RWPE1 (cell line): ENCODE results near the gene RETREG1.
"Not testable (repeated sequence)": the region's sequence is repeated elsewhere in the genome, so short reads cannot be mapped to it uniquely, and the experiment has no call there.

Experiments
- CTCF ChIA-PET: fragments of 350-600 bp; sonication (Branson Sonifier 250); formaldehyde crosslinking; extraction: SDS; loops from one replicate; lab custom pipeline; 2021; lab: Yijun Ruan, JAX
- POLR2A ChIA-PET: fragments of 400-600 bp; formaldehyde crosslinking; extraction: SDS; loops from one replicate; lab custom pipeline; 2020; ENCODE audit warnings: antibody characterized with exemption; ENCODE audit not compliant: low non-redundant PET; lab: Yijun Ruan, JAX
- DNase-seq: peaks from one replicate; pipeline ENCODE4 v3.0.0; 2012; ENCODE audit warnings: low spot score
- H3K27ac ChIP-seq: fragments of 450-650 bp; 2 replicates; pipeline ENCODE4 v1.5.1; 2017
- CTCF ChIP-seq: fragments of 450-650 bp; conservative IDR thresholded peaks from 2 replicates; pipeline ENCODE4 v1.5.1; 2017; ENCODE audit warnings: low read depth, mild to moderate bottlenecking

The RETREG1 gene

GRCh38 chr5:16618138-16618897 lies 1.5 kb upstream of the RETREG1 start:
- no peak for DNase-seq
- no peak for TF ChIP-seq CTCF
- POLR2A ChIA-PET = no interaction called here
- no peak overlapping the region for H3K27ac ChIP-seq
- CTCF ChIA-PET = interaction anchor here (0.7 kb wide), 1 partner anchor 476 kb away, joined by 4 read pairs; no protein-coding TSS in a partner anchor

- H3K27ac ChIP-seq = peak overlapping the region; percentile 25; the same call in 1 of the 2 replicates
- no peak for TF ChIP-seq CTCF
- POLR2A ChIA-PET = no interaction called here
- no peak for DNase-seq
- CTCF ChIA-PET = interaction anchor here (0.6 to 1.0 kb wide), 3 partner anchors 39 to 1474 kb away, joined by 3 to 5 read pairs (median 3); no protein-coding TSS in a partner anchor
Observed at GRCh38 chr5:16617274-16617968, 624 bp upstream of the RETREG1 start.

GRCh38 chr5:16615741-16616535 lies 859 bp downstream of the RETREG1 start:
- TF ChIP-seq CTCF = no peak
- DNase-seq = peak; percentile 17
- no peak overlapping the region; the same call in 1 of the 2 replicates for H3K27ac ChIP-seq
- ChIA-PET POLR2A (no interaction called here), CTCF (no interaction called here)

GRCh38 chr5:16612007-16612406 lies 4.8 kb downstream of the RETREG1 start:
- no peak overlapping the region for H3K27ac ChIP-seq
- DNase-seq = no peak
- ChIA-PET CTCF (no interaction called here), POLR2A (no interaction called here)
- TF ChIP-seq CTCF = no peak

- DNase-seq, H3K27ac ChIP-seq, POLR2A ChIA-PET, CTCF ChIA-PET: not testable (repeated sequence)
Observed at GRCh38 chr5:16610896-16611295, 5.9 kb downstream of the RETREG1 start.

GRCh38 chr5:16609412-16609811 lies 7.4 kb downstream of the RETREG1 start:
- no peak overlapping the region for H3K27ac ChIP-seq
- no peak for DNase-seq
- POLR2A ChIA-PET = no interaction called here
- no peak for TF ChIP-seq CTCF
- CTCF ChIA-PET = no interaction called here
